Activated T-cell treated with anti-CD3 and anti-CD28 coated beads, Interleukin-2, amount 50 U/mL, for 1 hour (primary cell): ENCODE data around the gene IL4R.

ENCODE experiments used
- DNase-seq: peaks from one replicate; pipeline ENCODE4 v3.0.0-alpha.2; 2020

The IL4R gene

GRCh38 chr16:27289669-27290068, 24.1 kb upstream of the IL4R start:
- no peak for DNase-seq

- no peak for DNase-seq
Measured at GRCh38 chr16:27290562-27290961, 23.2 kb upstream of the IL4R start.

GRCh38 chr16:27291106-27291505, 22.7 kb upstream of the IL4R start:
- no peak for DNase-seq

- no peak for DNase-seq
Measured at GRCh38 chr16:27291722-27292240, 22.0 kb upstream of the IL4R start.

GRCh38 chr16:27293343-27293742, 20.4 kb upstream of the IL4R start:
- no peak for DNase-seq

GRCh38 chr16:27298132-27298531, 15.6 kb upstream of the IL4R start:
- DNase-seq = no peak

GRCh38 chr16:27301236-27301861, 12.4 kb upstream of the IL4R start:
- no peak for DNase-seq

- DNase-seq = no peak
Measured at GRCh38 chr16:27302126-27302525, 11.6 kb upstream of the IL4R start.

GRCh38 chr16:27303256-27304100, 10.3 kb upstream of the IL4R start:
- DNase-seq = no peak

GRCh38 chr16:27304102-27304501, 9.7 kb upstream of the IL4R start:
- no peak for DNase-seq

GRCh38 chr16:27304881-27305745, 8.7 kb upstream of the IL4R start:
- DNase-seq = no peak

GRCh38 chr16:27305839-27306442, 7.8 kb upstream of the IL4R start:
- no peak for DNase-seq

- no peak for DNase-seq
Measured at GRCh38 chr16:27308792-27309191, 5.0 kb upstream of the IL4R start.

- no peak for DNase-seq
Measured at GRCh38 chr16:27310576-27311447, 3.0 kb upstream of the IL4R start.

GRCh38 chr16:27311448-27311830, 2.3 kb upstream of the IL4R start:
- DNase-seq = no peak

GRCh38 chr16:27311897-27312303, 1.9 kb upstream of the IL4R start:
- no peak for DNase-seq

GRCh38 chr16:27312580-27313421, 973 bp upstream of the IL4R start:
- DNase-seq = no peak

GRCh38 chr16:27314161-27314723, 468 bp downstream of the IL4R start:
- peak; percentile 72 for DNase-seq

- DNase-seq = no peak
Measured at GRCh38 chr16:27314986-27315332, 1.2 kb downstream of the IL4R start.

- DNase-seq = peak; percentile 65
Measured at GRCh38 chr16:27315333-27316037, 1.7 kb downstream of the IL4R start.
